HL-60/S4 treated with phorbol 12-myristate 13-acetate at 8.2 ng/mL for 4 days and 3 days (cell line): Measurements from ENCODE around the gene MANBA.

Source experiments
- in situ Hi-C: fragments of 300-500 bp; cut with MboI; formaldehyde crosslinking; loops from 2 replicates; pipeline ENCODE4 v1.15.0; 2022; ENCODE audit warnings: low sequenced_read_pairs

The MANBA gene

DNA sequence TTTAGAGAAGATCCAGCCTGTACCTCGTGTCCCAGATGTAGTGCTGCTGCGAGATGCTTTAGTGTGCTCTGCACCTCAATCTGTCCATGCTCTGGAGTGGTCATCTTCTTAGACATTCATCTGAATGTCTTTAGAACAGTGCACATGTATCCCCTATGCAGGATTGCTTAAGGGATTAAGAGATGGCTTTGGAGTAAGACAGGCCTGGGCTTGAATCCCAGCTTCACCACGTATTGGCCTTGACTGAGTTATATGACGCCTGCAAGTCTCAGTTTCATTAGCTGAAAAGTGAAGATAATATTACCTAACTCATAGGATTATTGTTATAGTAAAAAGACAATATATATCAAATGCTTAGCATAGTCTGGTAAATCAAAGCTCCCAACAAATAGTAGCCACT is 161.3 kb downstream of the MANBA start:
- in situ Hi-C loops: no loop called here

GRCh38 chr4:102598762-102599374 is 161.9 kb downstream of the MANBA start:
- in situ Hi-C loops: no loop called here

DNA sequence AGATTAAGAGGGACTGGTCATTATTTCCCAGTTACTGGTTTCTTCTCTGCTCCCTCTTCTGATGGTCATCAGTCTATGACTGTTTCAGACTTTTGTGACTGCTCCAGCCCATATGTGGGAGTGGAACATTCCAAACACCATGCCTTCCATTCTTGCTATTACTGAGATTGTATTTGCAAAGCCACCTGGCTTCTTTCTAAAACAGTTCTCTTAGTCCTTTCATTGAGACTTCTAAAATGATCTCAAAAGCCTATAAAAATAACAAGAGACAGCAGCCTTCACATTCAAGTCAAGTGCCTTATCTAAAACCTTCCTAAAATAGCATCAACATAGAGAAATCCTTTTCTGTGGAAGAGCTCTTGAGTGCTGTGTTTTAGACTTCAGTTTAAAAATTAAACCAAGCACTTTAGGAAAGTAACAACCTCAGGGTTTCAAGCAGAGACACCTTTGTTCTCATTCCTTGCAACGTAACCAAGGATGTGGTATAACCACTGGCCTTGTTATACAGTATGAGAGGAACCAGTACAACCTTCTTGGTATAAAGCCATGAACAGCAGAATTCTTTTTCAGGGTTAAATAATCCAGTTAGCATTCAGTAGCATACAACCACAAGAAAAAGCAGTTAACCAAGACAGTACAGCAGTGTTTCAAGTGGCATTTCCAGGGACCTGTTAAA is 162.5 kb downstream of the MANBA start:
- in situ Hi-C loops: no loop called here

DNA sequence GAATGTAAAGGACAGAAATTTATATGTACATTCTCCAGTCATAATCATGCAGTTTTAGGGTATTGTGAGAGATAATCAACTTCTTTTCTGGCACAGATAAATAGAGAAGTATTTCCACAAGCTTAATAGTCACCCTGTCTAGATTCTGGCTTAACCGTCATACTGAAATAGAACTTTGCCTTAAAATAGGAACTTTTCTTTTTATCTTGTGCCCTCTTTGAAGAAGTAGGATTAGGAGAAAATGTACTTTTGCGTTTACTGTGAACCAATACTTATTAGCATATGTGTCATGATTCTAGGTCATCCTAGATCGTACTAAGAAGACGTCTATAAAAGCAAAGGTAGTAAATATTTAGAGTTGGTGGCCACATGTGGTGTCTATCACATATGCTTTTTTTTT is 164.2 kb downstream of the MANBA start:
- in situ Hi-C loops: no loop called here

GRCh38 chr4:102594000-102594399 is 166.8 kb downstream of the MANBA start:
- in situ Hi-C loops: no loop called here

DNA sequence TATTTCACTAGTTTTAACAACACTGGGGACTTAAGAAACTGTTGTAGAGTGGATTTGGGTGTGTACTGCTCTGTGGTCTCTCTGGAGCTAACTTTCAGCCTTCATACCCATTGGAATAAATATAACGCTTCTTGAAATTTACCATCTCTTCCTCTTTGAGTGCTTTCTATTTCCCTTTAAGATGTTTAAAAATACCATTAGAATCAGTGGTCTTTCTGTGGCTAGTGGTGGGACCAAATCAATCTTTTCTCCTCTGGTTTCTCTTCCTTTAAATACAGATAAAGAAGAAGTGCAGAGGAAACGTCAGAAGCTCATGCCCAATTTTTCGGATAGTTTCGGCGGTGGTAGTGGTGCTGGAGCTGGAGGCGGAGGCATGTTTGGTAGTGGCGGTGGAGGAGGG is 167.6 kb downstream of the MANBA start:
- in situ Hi-C loops: no loop called here

- in situ Hi-C loops: no loop called here
These were observed 168.5 kb downstream of the MANBA start for GRCh38 chr4:102592256-102592655.

DNA sequence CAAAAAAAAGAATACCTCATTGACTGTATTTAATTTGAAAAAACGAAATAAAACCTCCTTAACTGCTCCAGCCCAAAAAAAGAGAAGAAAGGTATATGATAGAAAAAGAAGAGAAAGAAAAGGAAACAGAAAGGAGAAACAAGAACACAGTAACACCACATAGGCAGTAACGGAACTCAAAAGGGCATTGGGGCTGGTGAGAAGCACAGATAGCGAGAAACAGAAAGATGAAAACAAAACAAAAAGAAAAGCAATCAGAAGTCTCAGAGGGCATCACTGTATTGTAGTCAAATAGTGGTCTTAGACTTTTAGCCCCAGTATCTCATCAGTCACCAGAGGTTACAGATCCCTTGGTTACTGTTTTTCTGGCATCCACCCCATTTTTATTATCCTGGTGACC is 171.0 kb downstream of the MANBA start:
- in situ Hi-C loops: no loop called here

DNA sequence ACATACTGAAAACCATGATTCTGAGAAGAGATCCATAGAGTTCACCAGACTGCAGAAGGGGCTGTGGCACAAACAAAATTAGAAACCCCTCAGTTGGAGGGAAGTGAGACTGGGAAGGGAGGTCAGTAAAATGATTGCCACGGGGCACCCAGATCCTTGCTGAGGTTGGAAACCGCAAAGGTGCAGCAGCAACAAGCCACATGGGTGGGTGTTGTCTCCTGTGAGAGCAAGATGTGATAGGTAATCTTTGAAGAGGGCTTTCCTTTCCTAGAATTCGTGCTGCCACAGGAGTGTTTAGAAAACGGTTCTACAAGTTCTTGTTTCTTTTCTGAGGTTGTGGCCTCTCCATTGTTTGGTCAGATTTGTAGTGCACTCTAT is 174.1 kb downstream of the MANBA start:
- in situ Hi-C loops: no loop called here

GRCh38 chr4:102586002-102586643 is 174.6 kb downstream of the MANBA start:
- in situ Hi-C loops: no loop called here

DNA sequence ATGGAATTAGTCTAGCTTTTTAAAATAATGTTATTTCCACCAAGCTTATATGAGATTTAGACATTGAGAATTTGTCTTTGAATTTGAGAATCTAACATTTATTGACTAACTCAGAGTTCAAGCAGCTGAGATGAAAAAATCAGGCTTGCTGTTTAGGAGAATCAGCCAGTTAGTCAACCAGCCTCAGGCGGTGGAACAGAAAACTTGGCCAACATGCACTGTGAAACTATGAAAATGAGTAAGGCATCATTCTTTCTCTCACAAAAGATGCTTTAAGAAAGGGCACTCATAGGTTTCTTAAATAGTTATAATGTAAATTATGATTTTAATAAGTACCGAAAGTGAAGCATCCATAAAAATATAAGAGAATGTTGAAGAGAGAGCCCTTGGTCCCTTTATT is 175.4 kb downstream of the MANBA start:
- in situ Hi-C loops: no loop called here

DNA sequence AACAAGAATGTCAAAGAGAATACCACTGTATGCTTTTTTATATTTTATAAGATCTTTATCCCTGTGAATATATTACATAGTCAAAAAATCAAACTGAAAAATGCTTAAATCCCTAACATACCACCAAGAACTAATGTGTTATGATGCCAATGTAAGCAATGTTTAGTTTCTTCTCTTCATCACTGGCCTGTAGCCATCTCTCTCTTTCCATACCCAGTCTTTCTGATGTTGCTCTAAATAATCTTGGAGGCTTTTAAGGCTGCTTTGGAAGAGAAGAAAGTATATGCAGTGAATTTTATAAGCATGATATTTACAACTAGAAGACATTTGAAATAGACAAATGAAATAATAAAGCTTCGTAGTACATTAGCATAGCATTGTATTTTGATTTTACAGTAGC is 176.7 kb downstream of the MANBA start:
- in situ Hi-C loops: no loop called here
